HG02759 (cell line): ENCODE data around the gene CFAP97D1.
"Not testable (repeated sequence)": the region's sequence is repeated elsewhere in the genome, so short reads cannot be mapped to it uniquely, and the experiment has no call there.

Source experiments
- ATAC-seq: cut with Tn5 transposase; IDR thresholded peaks from one replicate; pipeline ENCODE4 v1.9.1; 2021; ENCODE audit warnings: mild to moderate bottlenecking, moderate library complexity; ENCODE audit not compliant: unreplicated experiment

Gene CFAP97D1

DNA sequence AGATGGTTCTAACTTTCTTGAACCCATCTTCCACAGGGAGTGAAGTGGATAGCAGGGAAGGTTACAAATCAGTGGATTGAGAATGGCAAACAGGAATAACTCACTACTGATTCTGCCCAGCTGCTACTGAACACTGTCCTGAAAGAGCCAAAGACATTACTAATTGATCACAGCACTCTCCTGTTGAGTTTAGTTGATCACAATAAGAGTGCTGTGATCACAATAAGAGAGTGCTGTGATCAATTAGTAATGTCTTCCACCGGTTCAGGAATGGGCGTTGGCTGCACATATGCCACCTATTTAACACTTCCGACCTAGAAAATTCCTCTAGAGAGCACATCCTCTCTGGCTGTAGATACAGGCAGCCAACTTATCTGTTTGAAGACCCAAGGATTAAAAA, 11.4 kb downstream of the CFAP97D1 start:
- ATAC-seq, result no peak

DNA sequence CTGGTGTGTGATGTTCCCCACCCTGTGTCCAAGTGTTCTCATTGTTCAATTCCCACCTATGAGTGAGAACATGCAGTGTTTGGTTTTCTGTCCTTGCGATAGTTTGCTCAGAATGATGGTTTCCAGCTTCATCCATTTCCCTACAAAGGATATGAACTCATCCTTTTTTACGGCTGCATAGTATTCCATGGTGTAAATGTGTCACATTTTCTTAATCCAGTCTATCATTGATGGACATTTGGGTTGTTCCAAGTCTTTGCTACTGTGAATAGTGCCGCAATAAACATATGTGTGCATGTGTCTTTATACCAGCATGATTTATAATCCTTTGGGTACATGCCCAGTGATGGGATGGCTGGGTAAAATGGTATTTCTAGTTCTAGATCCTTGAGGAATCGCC, 12.4 kb downstream of the CFAP97D1 start:
- not testable (repeated sequence) for ATAC-seq

GRCh38 chr17:43798024-43798423, 17.8 kb downstream of the CFAP97D1 start:
- ATAC-seq, result not testable (repeated sequence)

GRCh38 chr17:43799047-43799446, 18.8 kb downstream of the CFAP97D1 start:
- ATAC-seq, result no peak

- no peak for ATAC-seq
These were observed 20.5 kb downstream of the CFAP97D1 start for GRCh38 chr17:43800736-43801135.

DNA sequence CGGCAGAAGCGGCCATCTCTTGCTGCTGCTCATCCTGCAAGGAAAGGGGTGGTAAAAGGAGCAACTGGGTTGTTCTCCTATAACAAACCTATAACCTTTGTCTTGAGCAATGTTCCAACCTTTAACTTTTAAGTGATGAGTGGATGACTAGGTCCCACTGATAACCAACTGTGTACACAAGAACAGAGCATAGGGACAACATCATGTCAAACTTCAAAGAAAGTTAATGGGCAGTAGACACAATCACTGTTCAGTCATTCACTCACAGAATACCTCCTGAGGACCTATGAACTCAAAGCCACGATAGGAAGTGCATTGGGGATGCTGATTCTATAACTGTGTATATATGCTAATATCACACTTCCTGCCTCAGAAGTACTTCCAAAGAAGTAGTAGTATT, 21.6 kb downstream of the CFAP97D1 start:
- ATAC-seq, result no peak

DNA sequence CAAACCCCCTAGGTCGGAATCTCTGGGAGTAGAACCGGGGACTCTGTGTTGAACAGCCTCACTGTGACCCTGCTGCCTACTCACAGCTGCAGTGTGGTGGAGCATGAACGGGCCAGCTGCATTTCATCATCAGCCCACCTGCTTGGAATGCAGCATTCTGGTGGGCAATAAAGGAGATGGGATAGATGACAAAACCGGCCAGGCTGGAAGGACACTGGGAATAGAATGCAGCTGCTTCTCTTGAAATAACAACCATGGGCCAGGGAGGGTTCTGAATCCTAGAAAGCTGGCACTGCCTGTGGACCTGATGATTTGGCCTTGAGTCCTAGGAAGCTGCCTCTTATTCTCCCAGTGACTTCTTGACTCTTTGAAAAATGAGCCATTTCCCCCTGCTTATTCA, 23.5 kb downstream of the CFAP97D1 start:
- no peak for ATAC-seq

DNA sequence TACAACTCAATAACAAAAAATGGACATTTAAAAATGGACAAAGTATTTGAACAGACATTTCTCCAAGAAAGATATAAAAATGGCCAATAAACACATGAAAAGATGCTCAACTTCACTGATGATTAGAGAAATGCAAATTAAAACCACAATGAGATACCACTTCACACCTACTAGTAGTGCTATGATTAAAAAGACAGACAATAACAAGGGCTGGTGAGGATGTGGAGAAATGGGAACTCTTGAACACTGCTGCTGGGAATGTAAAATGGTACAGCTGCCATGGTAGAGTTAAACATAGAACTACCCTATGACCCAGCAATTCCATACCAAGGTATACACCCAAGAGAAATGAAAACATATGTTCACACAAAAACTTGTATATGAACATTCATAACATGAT, 24.9 kb downstream of the CFAP97D1 start:
- no peak for ATAC-seq

- no peak for ATAC-seq
These were observed 27.8 kb downstream of the CFAP97D1 start for GRCh38 chr17:43808076-43808475.

- ATAC-seq, result no peak
These were observed 28.9 kb downstream of the CFAP97D1 start for GRCh38 chr17:43809121-43809520.

DNA sequence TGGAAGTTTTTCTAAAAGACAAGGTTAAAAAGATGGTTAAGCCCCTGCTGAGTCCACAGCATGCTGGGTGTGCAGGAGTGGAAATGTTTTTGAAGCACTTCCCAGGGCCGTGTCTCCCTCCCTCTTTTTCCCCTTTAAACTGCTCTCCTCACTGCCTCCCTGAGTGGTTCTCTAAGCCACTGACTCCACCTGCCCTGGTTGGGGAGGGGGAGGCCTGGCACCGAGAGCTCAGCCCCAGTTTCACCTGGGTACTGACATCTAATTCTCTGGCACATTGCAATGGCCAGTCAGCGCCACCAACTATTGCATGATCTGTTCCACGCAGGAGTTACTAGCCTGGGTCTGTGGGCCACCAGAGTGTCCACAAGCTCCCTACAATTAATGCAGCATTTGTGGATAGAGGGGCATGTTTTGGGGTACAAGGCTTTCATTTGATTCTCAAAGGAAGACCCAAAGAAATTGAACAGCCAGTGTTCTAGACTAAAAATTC, 30.0 kb downstream of the CFAP97D1 start:
- ATAC-seq, result no peak

DNA sequence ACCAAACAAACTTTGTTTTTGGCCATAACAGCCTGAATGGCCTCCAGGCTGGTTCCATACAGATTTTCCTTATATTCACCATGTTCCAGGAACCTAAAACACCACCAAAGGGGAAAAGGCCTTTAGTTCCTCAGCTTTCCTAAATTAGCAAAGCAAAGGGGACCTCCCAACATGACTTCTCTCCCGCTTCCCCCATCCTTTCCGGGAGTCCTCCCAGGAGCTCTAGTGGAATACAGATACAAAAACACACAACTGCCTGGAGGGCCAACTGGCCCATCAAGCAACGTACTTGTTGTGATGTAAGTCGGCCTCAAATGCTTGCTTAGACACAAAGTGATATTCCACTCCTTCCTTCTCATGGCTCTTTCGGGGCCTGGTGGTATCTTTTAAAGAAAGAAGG, 30.6 kb downstream of the CFAP97D1 start:
- no peak for ATAC-seq

DNA sequence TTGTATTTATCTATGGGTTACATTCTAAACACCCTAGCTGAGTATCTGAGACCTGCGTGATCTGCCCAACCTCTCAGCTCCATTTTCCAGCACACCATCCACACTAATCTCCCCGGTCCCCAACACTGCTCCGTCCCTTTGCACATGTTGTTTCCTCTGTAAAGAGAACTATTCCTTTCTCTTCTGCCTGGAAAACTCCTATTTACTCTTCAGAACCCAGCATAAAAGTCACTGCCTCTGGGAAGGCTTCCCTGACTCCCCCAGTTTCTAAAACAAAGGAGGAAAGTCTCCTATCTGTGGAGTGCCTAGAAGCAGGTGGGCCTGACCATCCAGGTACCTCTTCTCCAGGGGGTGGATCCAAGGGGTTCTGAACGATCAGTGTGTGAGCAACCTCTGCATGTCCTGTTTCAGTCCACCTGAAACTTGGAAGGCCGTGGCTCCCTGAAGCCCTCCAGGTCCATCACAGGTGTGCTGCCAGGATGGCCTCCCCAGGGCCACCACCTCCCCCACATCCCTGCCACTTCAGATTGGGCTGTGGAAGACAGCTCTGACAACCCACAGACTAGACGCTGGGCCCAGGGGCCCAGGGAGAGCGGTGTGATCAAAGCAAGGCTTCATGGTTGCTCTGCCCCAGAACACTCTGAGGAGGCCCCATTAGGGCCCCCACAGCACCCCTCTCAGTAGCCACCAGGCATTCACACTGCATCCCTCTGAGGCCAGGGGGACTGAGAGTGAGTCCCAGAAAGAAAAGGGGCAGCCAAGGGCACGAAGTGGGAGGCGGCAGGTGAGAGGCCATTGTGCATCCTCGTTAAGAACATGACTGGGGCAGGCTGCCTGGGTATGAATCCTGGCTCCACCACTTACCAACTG, 32.4 kb downstream of the CFAP97D1 start:
- ATAC-seq, result no peak

DNA sequence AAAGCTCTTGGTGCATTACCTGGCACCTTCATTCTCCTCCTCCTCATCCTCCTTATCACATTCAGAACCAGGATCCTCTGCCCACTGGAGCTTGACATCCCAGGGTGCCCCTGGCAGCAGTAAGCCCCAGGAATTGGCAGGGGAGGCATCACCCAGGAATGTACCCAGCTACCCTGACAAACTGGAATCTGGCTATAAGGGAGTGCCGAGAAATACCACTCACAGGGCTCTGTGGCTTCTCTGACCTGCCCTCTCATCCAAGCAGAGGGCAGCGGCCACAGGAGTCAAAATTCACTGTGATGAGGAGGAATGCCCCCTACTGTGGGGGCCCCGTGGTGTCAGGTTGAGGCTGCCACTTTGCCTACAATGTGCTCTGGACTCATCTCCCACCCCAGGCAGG, 33.2 kb downstream of the CFAP97D1 start:
- no peak for ATAC-seq

GRCh38 chr17:43814026-43814425, 33.8 kb downstream of the CFAP97D1 start:
- no peak for ATAC-seq

DNA sequence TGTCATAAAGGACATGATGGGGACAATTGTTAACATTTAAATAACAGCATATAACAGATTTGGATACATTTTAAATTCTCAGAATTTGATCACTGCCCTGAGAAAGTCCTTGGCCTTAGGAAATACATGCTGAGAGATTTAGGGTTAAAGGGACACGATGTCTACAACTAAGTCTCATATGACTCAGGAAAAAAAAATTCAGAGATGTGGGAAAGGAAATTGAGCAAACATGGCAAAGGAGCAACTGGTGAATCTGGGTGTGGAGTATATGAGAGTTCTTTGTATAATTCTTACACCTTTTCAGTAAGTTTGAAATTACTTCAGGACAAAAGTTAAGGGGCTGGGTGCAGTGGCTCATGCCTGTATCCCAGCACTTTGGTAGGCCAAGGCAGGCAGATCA, 34.5 kb downstream of the CFAP97D1 start:
- ATAC-seq, result no peak

DNA sequence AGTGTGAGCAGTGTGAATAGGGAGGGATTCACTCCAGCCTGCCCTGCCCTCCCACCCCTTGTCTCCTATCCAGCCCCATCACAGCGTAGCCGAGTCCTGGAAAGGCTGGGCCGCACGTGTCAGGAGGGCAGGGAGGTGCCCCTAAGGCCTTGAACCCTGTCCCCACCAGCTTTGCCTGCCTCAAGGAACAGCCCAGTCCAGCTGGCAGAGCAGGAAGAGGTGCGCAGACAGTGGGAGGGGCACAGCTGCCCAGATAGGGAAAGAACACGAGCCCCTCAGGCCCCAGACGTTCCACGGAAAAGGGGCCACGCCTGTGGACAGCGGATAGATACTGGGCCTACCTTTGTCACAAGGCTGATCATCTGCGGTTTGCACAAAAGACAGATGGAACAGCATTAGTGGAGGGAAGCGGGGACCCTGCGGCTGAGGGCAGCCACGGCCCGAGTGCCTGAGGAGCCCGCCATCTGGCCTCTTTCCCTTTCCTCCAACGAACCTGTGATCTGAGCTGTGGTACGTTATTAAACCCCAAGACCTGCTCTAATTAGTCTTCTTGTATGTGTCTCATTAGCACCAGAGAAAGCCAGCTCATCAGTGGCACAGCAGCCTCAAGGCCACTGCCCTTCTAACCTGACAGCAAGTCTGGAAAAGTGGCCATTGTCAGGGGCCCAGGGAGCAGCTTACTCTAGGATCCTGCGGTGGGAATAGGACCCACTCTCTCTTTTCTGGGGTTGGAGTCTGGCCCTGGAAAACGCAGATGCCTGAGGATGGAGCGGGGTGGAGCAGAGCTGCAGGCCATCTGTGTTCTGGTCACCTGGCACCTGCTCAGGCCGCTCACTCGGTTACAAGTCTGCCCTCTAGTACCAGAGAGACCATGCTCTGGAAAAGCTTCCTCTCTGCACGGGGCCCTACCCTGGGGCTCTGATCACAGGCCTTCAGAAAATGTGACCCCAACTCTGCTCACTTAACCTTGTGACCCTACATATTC, 36.4 kb downstream of the CFAP97D1 start:
- no peak for ATAC-seq

DNA sequence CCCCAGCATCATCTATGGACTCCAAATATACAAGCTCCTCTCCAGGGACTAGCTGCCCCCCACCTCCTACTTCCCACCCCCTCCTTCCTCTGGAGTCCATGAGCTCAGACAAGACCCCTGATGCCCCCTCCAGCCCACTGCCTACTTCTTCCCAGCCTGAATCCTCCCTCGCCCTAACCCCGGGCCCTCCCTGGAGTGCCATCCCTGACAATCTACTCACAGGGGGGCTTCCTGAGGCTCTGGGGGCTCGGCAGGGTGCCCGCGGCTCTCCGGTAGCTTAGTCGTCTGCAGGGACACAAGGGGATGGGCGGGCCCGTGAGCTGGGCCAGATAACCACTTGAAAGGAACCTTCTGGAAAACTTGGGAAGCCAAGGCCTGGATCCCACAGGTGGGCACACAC, 37.6 kb downstream of the CFAP97D1 start:
- ATAC-seq, result no peak

- no peak for ATAC-seq
These were observed 38.7 kb downstream of the CFAP97D1 start for GRCh38 chr17:43818966-43819365.

DNA sequence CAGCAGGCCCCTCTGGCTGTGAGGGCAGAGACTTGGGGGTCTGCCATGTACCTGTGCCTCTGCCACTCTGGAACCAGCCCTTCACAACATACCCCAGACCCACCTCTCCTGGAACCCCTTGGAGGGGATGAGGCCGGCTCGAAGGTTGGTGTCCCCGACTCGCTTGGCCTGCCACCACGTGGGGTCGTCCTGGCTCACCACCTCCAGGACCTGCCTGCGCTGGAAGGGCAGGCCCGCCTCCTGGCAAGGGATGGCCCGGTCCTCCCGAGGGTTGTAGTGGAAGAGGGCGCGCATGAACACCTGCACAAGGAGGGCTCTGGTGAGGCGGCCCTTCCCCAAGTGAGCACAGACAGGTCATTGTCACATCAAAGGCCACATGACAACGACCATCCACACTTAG, 40.5 kb downstream of the CFAP97D1 start:
- no peak for ATAC-seq

DNA sequence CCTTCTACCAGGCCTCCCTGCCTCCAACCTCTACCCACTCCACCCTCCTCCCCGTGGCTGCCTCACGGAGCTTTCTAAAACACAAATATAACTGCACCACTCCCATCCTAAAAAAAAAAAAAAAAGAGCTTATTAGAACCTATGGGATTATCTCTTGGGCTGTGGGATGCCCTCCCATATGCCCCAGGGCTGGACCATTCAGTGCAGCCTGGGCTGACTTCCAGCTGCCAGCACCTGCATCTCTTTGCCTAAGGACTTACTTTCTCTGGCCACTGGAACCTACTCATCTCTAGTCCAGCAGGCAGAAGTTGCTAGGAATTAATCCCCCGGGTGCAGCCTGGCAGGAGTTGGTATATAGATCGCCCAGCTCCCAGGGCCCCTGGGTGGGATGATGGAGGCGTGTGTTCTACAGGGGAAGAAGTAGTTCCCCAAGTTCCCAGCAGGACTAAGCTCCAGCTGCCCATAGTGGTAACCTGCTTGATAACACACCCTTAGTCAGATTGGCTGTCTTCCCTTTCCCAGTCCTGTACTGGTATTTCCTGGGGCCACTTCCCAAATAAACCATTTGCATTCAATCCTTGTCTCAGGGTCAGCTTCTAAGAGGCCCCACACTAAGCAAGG, 42.4 kb downstream of the CFAP97D1 start:
- no peak for ATAC-seq
